HG03280 (cell line): ENCODE measurements around the gene RNF220.
"Not testable (repeated sequence)": the region's sequence is repeated elsewhere in the genome, so short reads cannot be mapped to it uniquely, and the experiment has no call there.

ENCODE experiments used
- ATAC-seq: cut with Tn5 transposase; IDR thresholded peaks from one replicate; pipeline ENCODE4 v1.9.1; 2021; ENCODE audit warnings: mild to moderate bottlenecking, moderate library complexity; ENCODE audit not compliant: unreplicated experiment

RNF220 gene

DNA sequence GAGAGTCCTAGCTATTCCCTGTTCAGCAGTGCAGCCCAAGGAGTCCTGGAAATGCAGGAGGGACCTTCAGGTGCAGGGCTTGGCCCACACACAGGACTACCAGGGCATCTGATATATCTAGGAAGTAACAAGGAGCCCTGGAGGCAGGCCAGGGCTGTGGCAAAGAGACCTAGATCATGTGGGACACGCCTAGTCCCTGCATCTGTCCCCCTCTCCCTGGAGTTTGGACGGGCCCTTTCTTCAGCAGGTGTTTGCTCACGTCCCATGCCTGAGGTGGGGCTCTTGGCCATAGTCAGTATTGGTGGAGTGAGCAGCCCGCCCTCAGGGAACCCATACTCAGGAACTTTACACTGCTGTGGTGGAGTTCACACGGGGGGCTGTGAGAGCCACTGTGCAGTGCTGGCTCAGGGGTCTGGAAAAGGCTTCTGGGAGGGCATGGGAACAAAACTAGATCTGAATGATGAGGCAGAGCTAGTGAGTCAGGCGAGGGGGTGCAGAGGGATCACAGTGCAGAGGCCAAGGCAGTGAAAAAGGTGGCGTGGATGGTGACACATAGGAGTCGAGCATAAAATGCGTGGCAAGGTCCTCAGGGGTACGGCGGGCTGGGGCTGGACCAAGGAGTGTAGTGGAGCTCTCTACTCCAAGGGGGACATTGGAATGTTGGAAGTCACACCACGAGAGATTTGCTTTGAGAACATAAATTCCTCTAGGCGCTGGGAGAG lies 243.6 kb downstream of the RNF220 start:
- no peak for ATAC-seq

DNA sequence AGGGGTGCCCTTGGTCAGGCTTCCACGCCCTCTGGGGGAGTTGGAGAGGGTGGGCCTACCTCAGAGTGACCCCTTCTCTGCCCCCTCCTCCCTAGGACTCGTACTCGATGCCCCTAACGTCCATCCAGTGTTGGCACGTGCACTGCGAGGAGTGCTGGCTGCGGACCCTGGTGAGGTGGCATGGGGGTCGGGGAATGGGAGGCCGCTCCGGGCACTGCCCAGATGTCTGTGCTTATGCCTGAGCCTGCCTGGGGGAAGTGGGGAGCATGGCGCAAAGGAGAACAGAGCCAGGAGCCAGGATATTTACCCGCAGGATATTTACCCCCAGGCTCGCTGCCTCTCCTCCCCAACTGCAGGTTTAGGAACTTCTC lies 244.7 kb downstream of the RNF220 start:
- no peak for ATAC-seq

DNA sequence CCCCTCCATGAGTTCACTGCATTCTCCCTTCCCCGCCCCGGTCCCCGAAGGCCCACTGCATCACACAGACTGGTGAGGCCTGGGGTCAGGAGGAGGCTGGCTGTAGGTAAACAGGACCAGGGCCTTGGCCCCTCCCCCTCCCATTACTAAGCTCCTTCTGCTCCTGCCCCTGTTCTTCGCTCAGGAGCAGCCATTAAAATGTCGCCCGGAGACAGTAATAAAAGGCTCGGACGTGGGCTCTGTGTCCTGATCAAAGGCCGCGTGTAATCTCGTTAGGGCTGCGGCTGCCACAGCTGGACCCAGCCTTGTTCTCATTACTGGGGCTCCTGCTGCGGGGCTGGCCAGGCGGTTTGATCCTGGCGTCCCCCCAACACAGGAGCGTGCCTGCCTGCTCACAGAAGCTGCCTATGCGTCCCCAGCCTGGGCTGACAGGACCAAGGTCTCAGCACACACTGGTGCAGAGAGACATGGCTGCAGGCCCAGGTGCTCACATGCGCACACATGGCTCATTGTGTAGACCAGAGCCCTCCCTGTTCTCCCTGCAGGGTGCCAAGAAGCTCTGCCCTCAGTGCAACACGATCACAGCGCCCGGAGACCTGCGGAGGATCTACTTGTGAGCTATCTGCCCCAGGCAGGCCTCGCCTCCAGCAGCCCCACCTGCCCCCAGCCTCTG lies 245.2 kb downstream of the RNF220 start:
- no peak for ATAC-seq

DNA sequence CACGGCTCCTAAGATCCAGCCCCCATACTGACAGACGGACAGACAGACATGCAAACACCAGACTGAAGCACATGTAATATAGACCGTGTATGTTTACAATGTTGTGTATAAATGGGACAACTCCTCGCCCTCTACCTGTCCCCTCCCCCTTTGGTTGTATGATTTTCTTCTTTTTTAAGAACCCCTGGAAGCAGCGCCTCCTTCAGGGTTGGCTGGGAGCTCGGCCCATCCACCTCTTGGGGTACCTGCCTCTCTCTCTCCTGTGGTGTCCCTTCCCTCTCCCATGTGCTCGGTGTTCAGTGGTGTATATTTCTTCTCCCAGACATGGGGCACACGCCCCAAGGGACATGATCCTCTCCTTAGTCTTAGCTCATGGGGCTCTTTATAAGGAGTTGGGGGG lies 246.0 kb downstream of the RNF220 start:
- no peak for ATAC-seq

GRCh38 chr1:44652445-44653106 lies 247.5 kb downstream of the RNF220 start:
- no peak for ATAC-seq

GRCh38 chr1:44653107-44653964 lies 248.3 kb downstream of the RNF220 start:
- ATAC-seq, result no peak

- no peak for ATAC-seq
Measured at GRCh38 chr1:44654621-44655187, 249.6 kb downstream of the RNF220 start.

- no peak for ATAC-seq
Measured at GRCh38 chr1:44655609-44656008, 250.6 kb downstream of the RNF220 start.

DNA sequence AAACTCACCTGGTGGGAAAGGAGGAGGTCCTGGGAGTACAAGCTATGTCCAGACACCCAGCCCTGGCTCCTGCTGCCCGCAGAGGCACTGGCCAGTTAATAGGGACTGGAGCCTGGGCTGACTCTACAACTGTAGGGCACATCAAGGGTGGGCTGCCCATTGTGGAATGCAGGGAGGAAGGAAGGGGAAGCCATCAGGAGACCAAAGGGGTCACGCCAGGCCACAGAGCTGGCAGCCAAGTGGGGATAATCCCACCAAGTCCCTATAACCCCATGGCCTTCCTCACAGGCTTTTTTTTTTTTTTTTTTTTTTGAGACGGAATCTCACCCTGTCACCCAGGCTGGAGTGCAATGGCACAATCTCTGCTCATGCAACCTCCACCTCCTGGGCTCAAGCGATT lies 254.5 kb downstream of the RNF220 start:
- ATAC-seq, result no peak

- no peak for ATAC-seq
Measured at GRCh38 chr1:44660176-44660575, 255.1 kb downstream of the RNF220 start.

- no peak for ATAC-seq
Measured at GRCh38 chr1:44661781-44662682, 257.0 kb downstream of the RNF220 start.

DNA sequence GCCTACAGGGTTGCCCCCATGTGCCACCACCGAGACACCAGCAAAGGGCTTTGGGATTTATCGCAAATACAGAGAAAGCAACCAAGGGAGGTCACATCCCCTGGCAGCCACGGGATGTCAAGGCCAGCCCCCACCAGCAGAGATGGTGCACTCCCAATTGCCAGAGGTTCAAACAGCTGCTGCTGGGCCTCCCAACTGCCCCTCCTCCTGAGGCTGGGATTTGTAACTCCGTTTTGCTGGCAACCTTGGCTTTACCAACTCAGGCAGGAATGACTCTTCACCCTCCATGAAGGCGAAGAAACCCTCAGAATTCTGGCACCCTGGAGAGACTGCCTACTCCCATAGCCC lies 257.6 kb downstream of the RNF220 start:
- no peak for ATAC-seq

DNA sequence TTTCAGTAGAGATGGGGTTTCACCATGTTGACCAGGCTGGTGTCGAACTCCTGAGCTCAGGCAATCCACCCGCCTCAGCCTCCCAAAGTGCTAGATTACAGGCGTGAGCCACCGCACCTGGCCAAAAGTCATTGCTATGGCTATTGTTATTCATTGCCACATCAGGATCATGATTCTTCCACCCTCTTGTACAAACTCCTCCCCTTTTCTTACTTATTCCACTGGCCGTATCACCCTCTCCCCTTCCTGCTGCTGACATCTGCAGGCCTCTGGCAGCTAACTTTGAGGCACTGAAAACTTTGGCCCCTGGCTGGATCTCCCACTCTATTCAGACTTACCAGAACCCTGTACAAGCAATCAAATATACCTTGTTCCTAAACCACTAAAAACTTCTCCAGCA lies 258.4 kb downstream of the RNF220 start:
- no peak for ATAC-seq

GRCh38 chr1:44664730-44665370 lies 259.8 kb downstream of the RNF220 start:
- ATAC-seq, result no peak

DNA sequence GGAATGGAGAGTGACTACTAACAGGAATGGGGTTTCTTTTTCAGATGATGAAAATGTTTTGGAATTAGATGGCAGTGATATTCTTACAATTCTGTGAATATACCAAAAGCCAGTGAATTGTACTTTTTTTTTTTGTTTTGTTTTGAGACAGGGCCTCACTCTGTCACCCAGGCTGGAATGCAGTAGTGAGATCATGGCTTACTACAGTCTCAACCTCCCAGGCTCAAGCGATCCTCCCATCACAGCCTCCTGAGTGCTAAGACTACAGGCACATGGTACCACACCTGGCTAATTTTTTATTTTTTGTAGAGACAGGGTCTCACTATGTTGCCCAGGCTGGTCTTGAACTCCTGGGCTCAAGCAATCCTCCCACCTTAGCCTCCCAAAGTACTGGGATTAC lies 261.7 kb downstream of the RNF220 start:
- ATAC-seq, result not testable (repeated sequence)

DNA sequence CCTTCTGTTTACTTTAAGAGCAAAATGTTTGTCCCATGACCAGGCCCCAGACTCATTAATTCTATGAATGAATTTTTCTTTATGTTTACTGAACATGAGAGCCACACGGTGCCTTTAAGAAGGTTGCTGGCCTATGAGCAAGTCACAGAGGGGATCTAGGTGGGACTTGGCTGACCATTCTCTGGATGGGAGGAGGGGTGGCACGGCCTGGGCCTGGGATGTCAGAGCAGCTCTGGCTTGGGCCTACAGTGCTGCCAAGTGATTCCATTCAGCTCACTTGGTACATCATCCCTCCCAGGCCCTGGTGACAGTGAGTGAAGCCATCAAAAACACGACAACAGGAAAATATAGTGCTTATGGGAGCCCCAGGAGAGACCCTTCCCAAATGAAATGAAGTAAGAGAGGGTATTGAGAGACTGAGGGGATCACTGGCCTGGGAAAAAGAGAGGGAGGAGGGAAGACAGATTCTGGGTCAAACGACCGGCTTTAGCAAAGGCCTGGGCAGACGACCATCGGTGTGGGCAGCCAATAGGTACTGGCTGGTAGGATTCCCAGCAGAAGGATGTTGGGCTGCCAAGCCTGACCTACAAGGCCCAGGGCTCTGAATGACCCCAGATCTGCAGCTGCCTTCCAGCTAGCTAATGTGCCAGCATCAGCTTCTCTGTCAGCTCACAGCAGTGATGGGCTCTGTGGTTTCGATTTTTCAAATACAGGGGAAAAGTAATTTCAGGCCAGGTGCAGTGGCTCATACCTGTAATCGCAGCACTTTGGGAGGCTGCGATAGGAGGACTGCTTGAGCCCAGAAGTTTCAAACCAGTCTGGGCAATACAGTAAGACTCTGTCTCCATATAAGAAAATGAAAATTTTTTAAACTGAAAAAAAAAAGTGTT lies 265.9 kb downstream of the RNF220 start:
- no peak for ATAC-seq

- ATAC-seq, result no peak
Measured at GRCh38 chr1:44672254-44672955, 267.4 kb downstream of the RNF220 start.
